RWPE2 (cell line): ENCODE data around the gene TWIST1.

ENCODE experiments used
- ATAC-seq: fragments of 200-7000 bp; cut with Tn5 transposase; 3 replicates; pipeline ENCODE4 v1.9.1; 2021; ENCODE audit warnings: low read depth
- DNase-seq: peaks from one replicate; pipeline ENCODE4 v3.0.0-alpha.2; 2020; ENCODE audit warnings: low spot score
- H3K27ac ChIP-seq: fragments of 450-650 bp; 2 replicates; pipeline ENCODE4 v1.5.1; 2017; ENCODE audit warnings: mild to moderate bottlenecking; ENCODE audit not compliant: poor library complexity, severe bottlenecking
- H3K27me3 ChIP-seq: fragments of 250-450 bp; sonication (Bioruptor Pico); 2 replicates; pipeline ENCODE4 v1.5.1; 2021; ENCODE audit warnings: mild to moderate bottlenecking, moderate library complexity; ENCODE audit not compliant: insufficient read depth, poor library complexity, severe bottlenecking
- H3K36me3 ChIP-seq: fragments of 250-450 bp; sonication (Bioruptor Pico); 2 replicates; pipeline ENCODE4 v1.5.1; 2020; ENCODE audit warnings: low read depth, mild to moderate bottlenecking, moderate library complexity
- H3K4me1 ChIP-seq: fragments of 250-450 bp; sonication (Bioruptor Pico); 2 replicates; pipeline ENCODE4 v1.5.1; 2021; ENCODE audit warnings: mild to moderate bottlenecking, moderate library complexity; ENCODE audit not compliant: insufficient read depth, poor library complexity, severe bottlenecking
- H3K4me3 ChIP-seq: fragments of 250-450 bp; sonication (Bioruptor Pico); 2 replicates; pipeline ENCODE4 v1.5.1; 2021; ENCODE audit warnings: mild to moderate bottlenecking, moderate library complexity; ENCODE audit not compliant: severe bottlenecking
- H3K9me3 ChIP-seq: fragments of 250-450 bp; sonication (Bioruptor Pico); 2 replicates; pipeline ENCODE4 v1.5.1; 2021; ENCODE audit warnings: mild to moderate bottlenecking, moderate library complexity; ENCODE audit not compliant: severe bottlenecking
- CTCF ChIP-seq: fragments of 450-650 bp; IDR thresholded peaks from one replicate; pipeline ENCODE4 v1.5.1; 2017; ENCODE audit warnings: mild to moderate bottlenecking, moderate library complexity; ENCODE audit not compliant: poor library complexity, severe bottlenecking

TWIST1 gene

DNA sequence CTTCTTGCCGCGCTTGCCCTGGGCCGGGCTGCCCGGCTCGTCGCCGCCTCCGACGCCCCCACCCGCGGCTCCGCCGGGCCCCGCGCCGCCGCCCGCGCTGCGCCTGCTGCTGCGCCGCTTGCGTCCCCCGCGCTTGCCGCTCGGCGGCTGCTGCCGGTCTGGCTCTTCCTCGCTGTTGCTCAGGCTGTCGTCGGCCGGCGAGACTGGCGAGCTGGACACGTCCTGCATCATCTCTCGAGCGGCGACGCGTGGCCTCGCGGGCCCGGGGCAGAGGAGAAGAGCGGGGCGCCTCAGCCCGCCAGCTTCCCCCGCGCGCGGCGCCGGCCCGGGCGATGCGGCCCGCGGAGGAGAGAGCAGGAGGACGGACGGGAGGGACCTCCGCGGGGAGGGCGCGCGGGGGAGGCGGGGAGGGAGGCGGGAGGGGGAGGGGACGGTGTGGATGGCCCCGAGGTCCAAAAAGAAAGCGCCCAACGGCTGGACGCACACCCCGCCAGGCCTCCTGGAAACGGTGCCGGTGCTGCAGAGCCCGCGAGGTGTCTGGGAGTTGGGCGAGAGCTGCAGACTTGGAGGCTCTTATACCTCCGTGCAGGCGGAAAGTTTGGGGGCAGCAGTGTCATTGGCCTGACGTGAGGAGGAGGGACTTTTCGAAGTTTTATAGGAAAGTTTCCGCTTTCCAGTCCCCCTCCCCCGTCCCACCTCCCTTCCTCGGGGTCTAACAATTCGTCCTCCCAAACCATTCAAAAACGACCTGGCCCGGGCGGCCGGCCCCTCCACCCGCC is at the start of gene TWIST1:
TWIST1 (minus strand) TSS at position 546 of the 779 bp plus-strand sequence; CDS start at position 231, 315 bp downstream.
- H3K27me3 ChIP-seq, result peaks cover 80% of the 10 kb centered on the region
- H3K36me3 ChIP-seq, result 0 out of 2 replicates have a peak, but pooled peaks cover 4% of the 10 kb centered on the region
- DNase-seq (no peak), ATAC-seq (peak; percentile 67)
- peak within 1 kb of the TSS; percentile 56 for H3K4me3 ChIP-seq
- no peaks in the 10 kb centered on the region for H3K9me3 ChIP-seq
- peak within 1 kb of the TSS; percentile 11 for H3K27ac ChIP-seq
- TF ChIP-seq CTCF, result no peak
- peaks cover 14% of the 10 kb centered on the region for H3K4me1 ChIP-seq

GRCh38 chr7:19161671-19162070 is 44.2 kb upstream of the TWIST1 start:
- no peaks in the 10 kb centered on the region for H3K9me3 ChIP-seq
- TF ChIP-seq CTCF, result no peak
- no peak for ATAC-seq
- DNase-seq, result no peak
- no peak overlapping the region for H3K27ac ChIP-seq
- no peaks in the 10 kb centered on the region for H3K27me3 ChIP-seq
- no peaks in the 10 kb centered on the region for H3K36me3 ChIP-seq
- no peak overlapping the region for H3K4me3 ChIP-seq
- H3K4me1 ChIP-seq, result no peaks in the 10 kb centered on the region

DNA sequence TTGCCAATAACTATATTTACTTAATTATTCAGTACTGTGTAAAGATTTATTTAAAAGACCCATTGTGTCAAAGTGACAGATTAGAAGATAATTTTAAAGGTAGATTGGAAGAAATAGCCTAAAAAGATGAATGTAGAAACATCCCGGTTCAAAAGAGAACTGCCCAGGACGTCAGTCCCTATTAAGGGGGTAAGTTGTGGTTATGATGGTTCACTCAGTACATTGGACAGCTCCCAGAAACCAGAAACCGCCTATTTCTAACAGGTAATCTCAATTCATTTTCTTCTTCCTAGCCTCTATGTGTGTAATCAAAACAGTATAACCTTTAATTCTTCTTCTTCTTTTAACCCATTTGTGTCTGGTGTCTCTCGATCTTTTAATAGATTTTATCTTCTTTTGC is 29.3 kb upstream of the TWIST1 start:
- no peak for TF ChIP-seq CTCF
- Histone ChIP-seq H3K27me3 (peaks cover 55% of the 10 kb centered on the region), H3K27ac (no peak overlapping the region), H3K4me3 (no peak overlapping the region), H3K4me1 (no peaks in the 10 kb centered on the region), H3K9me3 (no peaks in the 10 kb centered on the region), H3K36me3 (no peaks in the 10 kb centered on the region)
- DNase-seq (no peak), ATAC-seq (peak; percentile 41; the same call in 1 of the 3 replicates)

DNA sequence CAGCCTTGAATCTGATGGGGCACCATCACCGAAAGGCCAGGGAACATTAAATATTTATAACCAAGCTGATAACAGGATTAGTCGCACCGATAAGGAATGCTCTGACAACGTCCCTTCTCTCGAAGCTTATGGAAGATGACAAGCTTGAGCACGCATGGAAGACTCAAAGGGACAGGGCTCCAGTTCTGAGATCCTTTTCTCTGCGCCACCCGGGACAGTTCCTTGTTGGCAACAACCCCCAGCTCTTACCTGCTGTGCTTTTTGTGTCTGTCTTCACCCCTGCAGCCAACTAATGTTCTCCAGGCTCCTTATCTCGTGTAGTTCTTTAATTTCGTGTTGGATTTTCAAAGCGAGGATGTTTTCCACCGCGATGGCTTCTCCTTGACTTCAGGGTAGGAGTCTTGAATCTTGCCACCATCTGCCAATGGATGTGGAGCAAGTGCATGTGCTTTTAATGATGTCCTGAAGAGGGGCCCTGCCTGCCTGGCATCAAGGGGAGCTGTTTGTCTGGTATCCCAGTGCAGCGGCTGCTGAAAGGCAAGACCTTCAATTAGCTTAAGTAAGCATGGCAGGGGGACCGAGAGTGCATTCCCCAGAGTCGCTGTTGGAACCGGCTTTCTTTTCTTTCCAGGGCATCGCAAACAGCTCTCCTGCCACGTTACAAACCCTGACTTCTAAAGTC is 28.1 kb upstream of the TWIST1 start:
- Histone ChIP-seq H3K27me3 (peaks cover 66% of the 10 kb centered on the region), H3K4me1 (no peaks in the 10 kb centered on the region), H3K27ac (no peak overlapping the region), H3K9me3 (no peaks in the 10 kb centered on the region), H3K4me3 (no peak overlapping the region), H3K36me3 (no peaks in the 10 kb centered on the region)
- no peak for TF ChIP-seq CTCF
- ATAC-seq, result no peak
- no peak for DNase-seq
